ENCODE results near the gene GID4.

GRCh38 chr17:18040261-18040858, 1.2 kb downstream of the GID4 start:
- TF ChIP-seq POLR2A (IDR thresholded peaks at IDR 0.05) (no peak), CTCF (IDR thresholded peaks at IDR 0.05) (no peak)

All from right lobe of liver (tissue), 4 donors.